Measurements from ENCODE around the gene CHST11.

- TF ChIP-seq CTCF (IDR thresholded peaks at IDR 0.05; ENCODE audit: insufficient read depth, low read length, poor library complexity, severe bottlenecking) = no peak
- TF ChIP-seq EZH2phosphoT487 (conservative IDR thresholded peaks at IDR 0.05; ENCODE audit: low read length) = no peak
Measured at GRCh38 chr12:104673696-104674482, 217.1 kb downstream of the CHST11 start.
